ENCODE measurements around the gene SLC7A6. TPM values are rescaled to one million over a fixed set of nuclear protein-coding genes. Genes with fewer than 3 reads are reported as not detected.

Gene SLC7A6
- total RNA-seq, 1 donor from 2014 or later, result 10.9 TPM

- no peak for DNase-seq (ENCODE audit: low read depth in 2 of 2)
These were observed 29.0 kb upstream of the SLC7A6 start for GRCh38 chr16:68235108-68235886.

- no peak for DNase-seq (ENCODE audit: low read depth in 2 of 2)
These were observed 28.5 kb upstream of the SLC7A6 start, which contains the start of gene ESRP2 for GRCh38 chr16:68235887-68236136. Gene ESRP2 (minus strand): TSS chr16:68236127. CDS start chr16:68236045, 82 bp downstream.

GRCh38 chr16:68236137-68236825 is 28.0 kb upstream of the SLC7A6 start:
- peak in 1 of 2 donors; percentile 48 for DNase-seq (ENCODE audit: low read depth in 2 of 2)

- peak in 1 of 2 donors; percentile 47 for DNase-seq (ENCODE audit: low read depth in 2 of 2)
These were observed 27.5 kb upstream of the SLC7A6 start for GRCh38 chr16:68236826-68237242.

- DNase-seq (ENCODE audit: low read depth in 2 of 2), result peak; percentile 97 to 98
These were observed 26.9 kb upstream of the SLC7A6 start for GRCh38 chr16:68237243-68238028.

GRCh38 chr16:68238029-68238345 is 26.3 kb upstream of the SLC7A6 start:
- DNase-seq (ENCODE audit: low read depth in 2 of 2), result no peak

- DNase-seq (ENCODE audit: low read depth in 2 of 2), result no peak
These were observed 22.2 kb upstream of the SLC7A6 start for GRCh38 chr16:68242085-68242484.

GRCh38 chr16:68242926-68243858 is 21.1 kb upstream of the SLC7A6 start:
- no peak for DNase-seq (ENCODE audit: low read depth in 2 of 2)

- DNase-seq (ENCODE audit: low read depth in 2 of 2), result no peak
These were observed 19.8 kb upstream of the SLC7A6 start for GRCh38 chr16:68244481-68244902.

- peak; percentile 96 to 98 for DNase-seq (ENCODE audit: low read depth in 2 of 2)
These were observed 19.1 kb upstream of the SLC7A6 start, which contains the start of gene PLA2G15 for GRCh38 chr16:68244903-68245853. Gene PLA2G15 (plus strand): TSS chr16:68245373. CDS start chr16:68245427, 54 bp downstream.

GRCh38 chr16:68246121-68246520 is 18.2 kb upstream of the SLC7A6 start:
- DNase-seq (ENCODE audit: low read depth in 2 of 2), result no peak

GRCh38 chr16:68246666-68247065 is 17.7 kb upstream of the SLC7A6 start:
- DNase-seq (ENCODE audit: low read depth in 2 of 2), result no peak

GRCh38 chr16:68247400-68247799 is 16.9 kb upstream of the SLC7A6 start:
- DNase-seq (ENCODE audit: low read depth in 2 of 2), result no peak

GRCh38 chr16:68247932-68248331 is 16.4 kb upstream of the SLC7A6 start:
- DNase-seq (ENCODE audit: low read depth in 2 of 2), result no peak

GRCh38 chr16:68249371-68249770 is 15.0 kb upstream of the SLC7A6 start:
- DNase-seq (ENCODE audit: low read depth in 2 of 2), result no peak

- no peak for DNase-seq (ENCODE audit: low read depth in 2 of 2)
These were observed 13.4 kb upstream of the SLC7A6 start for GRCh38 chr16:68250951-68251350.

- DNase-seq (ENCODE audit: low read depth in 2 of 2), result no peak
These were observed 12.5 kb upstream of the SLC7A6 start for GRCh38 chr16:68251832-68252231.

- DNase-seq (ENCODE audit: low read depth in 2 of 2), result no peak
These were observed 11.9 kb upstream of the SLC7A6 start for GRCh38 chr16:68252383-68252782.

- no peak for DNase-seq (ENCODE audit: low read depth in 2 of 2)
These were observed 10.6 kb upstream of the SLC7A6 start for GRCh38 chr16:68253721-68254120.

GRCh38 chr16:68255712-68256111 is 8.6 kb upstream of the SLC7A6 start:
- no peak for DNase-seq (ENCODE audit: low read depth in 2 of 2)

Data from lung microvascular endothelial cell (primary cell).